ENCODE results near the gene ATOH8. TPM values are rescaled to one million over a fixed set of nuclear protein-coding genes. Genes with fewer than 3 reads are reported as not detected.

ATOH8 gene
- total and polyA plus RNA-seq, 2 donors (not counting 1 experiment from before 2014, with no cell fraction given): not detected

GRCh38 chr2:85734942-85735608, 18.7 kb upstream of the ATOH8 start:
- H3K79me2 ChIP-seq (ENCODE audit: control insufficient read depth, insufficient read depth, low read length): no peaks in the 10 kb centered on the region
- ChIA-PET CTCF (interaction anchor here (0.8 to 5.8 kb wide), 4 partner anchors 11 to 79 kb away, joined by 3 to 35 read pairs (median 4); no protein-coding TSS in a partner anchor), POLR2A (no interaction called here)
- DNase-seq: no peak
- no peaks in the 10 kb centered on the region for H3K4me1 Mint-ChIP-seq
- H3K9ac ChIP-seq (ENCODE audit: low read length): no peak overlapping the region
- no peaks in the 10 kb centered on the region for H3K9me3 ChIP-seq (ENCODE audit: control extremely low read depth in 1 of 3, control insufficient read depth in 2 of 3, insufficient read depth in 1 of 3, low read length in 2 of 3)
- H3K27me3 Mint-ChIP-seq: peaks cover 28% of the 10 kb centered on the region
- H3K4me3 ChIP-seq (ENCODE audit: control extremely low read depth in 1 of 5, extremely low read depth in 1 of 5, insufficient read depth in 1 of 5, low read depth in 2 of 5, low read length in 4 of 5): no peak overlapping the region
- H3K27ac ChIP-seq (ENCODE audit: low read length in 2 of 2): no peak overlapping the region
- no peaks in the 10 kb centered on the region for H3K36me3 ChIP-seq (replicated peaks in 1 of 2; ENCODE audit: control extremely low read depth in 1 of 2, control insufficient read depth in 1 of 2, extremely low read depth in 1 of 2, insufficient read depth in 2 of 2, low read length in 1 of 2)
- no peak overlapping the region for H3K27ac Mint-ChIP-seq
- WGBS (ENCODE audit: insufficient coverage): 88% methylated on average over 1 of the region's 5 CpGs
- H2AFZ ChIP-seq (ENCODE audit: insufficient read depth, low read depth, low read length, poor library complexity, severe bottlenecking): no peak overlapping the region
- intact Hi-C loops (cut with micrococcal nuclease): no loop called here
- no peaks in the 10 kb centered on the region for H3K9me3 Mint-ChIP-seq (ENCODE audit: insufficient read depth)
- H3K4me3 Mint-ChIP-seq: no peak overlapping the region
- no peak for ATAC-seq (ENCODE audit: low read depth)
- no peaks in the 10 kb centered on the region for H3K4me1 ChIP-seq (ENCODE audit: control insufficient read depth in 2 of 2, insufficient read depth in 2 of 2, low read length in 2 of 2)
- no peaks in the 10 kb centered on the region for H4K20me1 ChIP-seq (ENCODE audit: control insufficient read depth, insufficient read depth, low read length, poor library complexity, severe bottlenecking)
- TF ChIP-seq CTCF (IDR thresholded peaks at IDR 0.05): no peak
- TF ChIP-seq EZH2 (IDR thresholded peaks at IDR 0.05; ENCODE audit: borderline replicate concordance, insufficient read depth, low read depth, low read length, poor library complexity, severe bottlenecking): no peak
- peaks cover 0 to 9% (median 3%) of the 10 kb centered on the region in 4 experiments for H3K27me3 ChIP-seq (replicated peaks in 1 of 4; ENCODE audit: control extremely low read depth in 1 of 4, control insufficient read depth in 3 of 4, insufficient read depth in 4 of 4, low read length in 3 of 4)
- no peak overlapping the region for H3K4me2 ChIP-seq (replicated peaks; ENCODE audit: low read depth, low read length, poor library complexity, severe bottlenecking)

- no peaks in the 10 kb centered on the region for H4K20me1 ChIP-seq (ENCODE audit: control insufficient read depth, insufficient read depth, low read length, poor library complexity, severe bottlenecking)
- Mint-ChIP-seq H3K27ac (no peak overlapping the region), H3K27me3 (peaks cover 29% of the 10 kb centered on the region), H3K9me3 (ENCODE audit: insufficient read depth) (no peaks in the 10 kb centered on the region), H3K4me3 (no peak overlapping the region), H3K4me1 (no peaks in the 10 kb centered on the region)
- no peak overlapping the region for H3K4me3 ChIP-seq (ENCODE audit: control extremely low read depth in 1 of 5, extremely low read depth in 1 of 5, insufficient read depth in 1 of 5, low read depth in 2 of 5, low read length in 4 of 5)
- H3K4me1 ChIP-seq (ENCODE audit: control insufficient read depth in 2 of 2, insufficient read depth in 2 of 2, low read length in 2 of 2): no peaks in the 10 kb centered on the region
- intact Hi-C loops (cut with micrococcal nuclease): no loop called here
- H3K27ac ChIP-seq (ENCODE audit: low read length in 2 of 2): no peak overlapping the region
- H3K79me2 ChIP-seq (ENCODE audit: control insufficient read depth, insufficient read depth, low read length): no peaks in the 10 kb centered on the region
- ATAC-seq (ENCODE audit: low read depth) (no peak), DNase-seq (no peak)
- no peak overlapping the region for H3K4me2 ChIP-seq (replicated peaks; ENCODE audit: low read depth, low read length, poor library complexity, severe bottlenecking)
- H3K9ac ChIP-seq (ENCODE audit: low read length): no peak overlapping the region
- peaks cover 0 to 11% (median 3%) of the 10 kb centered on the region in 4 experiments for H3K27me3 ChIP-seq (replicated peaks in 1 of 4; ENCODE audit: control extremely low read depth in 1 of 4, control insufficient read depth in 3 of 4, insufficient read depth in 4 of 4, low read length in 3 of 4)
- no peak overlapping the region for H2AFZ ChIP-seq (ENCODE audit: insufficient read depth, low read depth, low read length, poor library complexity, severe bottlenecking)
- no peak for TF ChIP-seq EZH2 (IDR thresholded peaks at IDR 0.05; ENCODE audit: borderline replicate concordance, insufficient read depth, low read depth, low read length, poor library complexity, severe bottlenecking)
- TF ChIP-seq CTCF (IDR thresholded peaks at IDR 0.05): no peak
- no peaks in the 10 kb centered on the region for H3K36me3 ChIP-seq (replicated peaks in 1 of 2; ENCODE audit: control extremely low read depth in 1 of 2, control insufficient read depth in 1 of 2, extremely low read depth in 1 of 2, insufficient read depth in 2 of 2, low read length in 1 of 2)
- POLR2A ChIA-PET: no interaction called here
- CTCF ChIA-PET: interaction anchor here (0.7 to 5.8 kb wide), 3 partner anchors 14 to 259 kb away, joined by 3 to 35 read pairs (median 4); no protein-coding TSS in a partner anchor
- H3K9me3 ChIP-seq (ENCODE audit: control extremely low read depth in 1 of 3, control insufficient read depth in 2 of 3, insufficient read depth in 1 of 3, low read length in 2 of 3): no peaks in the 10 kb centered on the region
Measured at GRCh38 chr2:85735691-85736090, 18.1 kb upstream of the ATOH8 start.
